Raji (cell line): Measurements from ENCODE around the gene CRTAC1.

Experiments
- POLR2A ChIP-seq: IDR thresholded peaks from 2 replicates; pipeline ENCODE4 v1.6.1; 2011; ENCODE audit warnings: low read depth, low read length, control low read depth; ENCODE audit not compliant: insufficient read depth

CRTAC1 gene

DNA sequence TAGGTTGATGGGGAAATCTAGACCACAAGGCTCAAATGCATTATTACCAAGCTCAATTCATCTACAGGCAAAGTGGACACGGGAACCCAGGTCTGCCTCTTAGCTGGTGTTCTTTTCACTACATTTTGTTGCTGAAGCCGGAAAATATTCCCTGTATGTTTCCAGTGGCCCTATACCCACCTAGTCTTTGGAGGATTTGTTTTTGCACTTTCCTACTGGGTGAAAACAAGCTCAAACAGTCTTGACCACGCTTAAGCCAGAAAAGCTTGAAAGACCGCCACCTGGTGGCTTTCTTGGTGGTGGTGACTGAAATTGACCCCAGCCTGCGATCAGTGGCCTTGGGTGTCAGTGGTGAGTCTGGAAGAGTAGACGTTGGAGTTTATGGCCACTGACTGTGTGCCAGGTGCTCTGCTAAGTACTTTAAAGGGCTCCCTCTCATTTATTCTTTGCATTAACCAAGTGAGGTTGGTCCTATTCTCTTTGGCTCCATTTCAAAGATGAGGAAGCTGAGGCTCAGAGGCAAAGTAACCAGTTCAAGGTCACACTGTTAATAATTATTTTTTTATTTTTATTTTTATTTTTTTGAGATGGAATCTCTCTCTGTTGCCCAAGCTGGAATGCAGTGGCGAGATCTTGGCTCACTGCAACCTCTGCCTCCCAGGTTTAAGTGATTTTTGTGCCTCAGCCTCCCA, 11.1 kb upstream of the CRTAC1 start:
- TF ChIP-seq POLR2A, result no peak

- no peak for TF ChIP-seq POLR2A
Measured at GRCh38 chr10:98039690-98040381, 9.4 kb upstream of the CRTAC1 start.

DNA sequence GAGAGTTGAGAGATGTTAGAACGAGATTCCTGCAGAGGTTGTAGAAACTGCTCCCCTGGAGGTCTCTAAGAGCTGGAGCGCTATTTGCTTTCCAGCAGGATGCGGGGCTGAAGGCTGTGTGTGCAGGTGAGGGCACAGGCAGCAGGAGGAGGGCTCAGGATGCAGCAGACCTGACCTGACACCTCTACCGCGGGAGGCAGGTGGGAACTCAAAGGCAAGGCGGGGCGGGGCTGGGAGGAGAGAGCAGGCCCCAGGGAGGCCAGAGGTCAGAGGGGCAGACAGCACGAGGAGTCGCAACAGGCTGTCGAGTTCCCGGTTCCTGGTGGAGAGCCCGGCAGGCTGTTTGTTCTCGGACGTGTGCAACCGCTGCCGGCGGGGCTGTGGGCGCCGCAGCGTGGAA, 7.9 kb upstream of the CRTAC1 start:
- no peak for TF ChIP-seq POLR2A

- TF ChIP-seq POLR2A, result no peak
Measured at GRCh38 chr10:98035599-98035998, 5.2 kb upstream of the CRTAC1 start.

DNA sequence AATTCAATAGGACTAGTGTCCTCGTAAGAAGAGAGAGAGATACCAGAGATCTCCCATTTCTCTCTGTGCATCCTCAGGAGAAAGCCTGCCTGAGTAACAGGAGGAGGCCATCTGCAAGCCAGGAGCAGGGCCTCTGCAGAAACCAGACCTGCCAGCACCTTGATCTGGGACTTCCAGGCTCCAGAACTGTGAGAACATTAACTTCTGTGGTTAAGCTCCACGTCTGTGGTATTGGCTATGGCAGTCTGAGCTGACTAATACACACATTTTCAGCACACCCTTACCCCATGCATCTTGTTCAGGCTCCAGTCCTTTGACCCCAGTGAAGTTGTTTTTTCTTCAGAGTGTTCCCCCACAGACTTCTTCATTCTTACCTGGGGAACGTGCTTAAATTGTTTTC, 3.1 kb upstream of the CRTAC1 start:
- TF ChIP-seq POLR2A, result no peak

- TF ChIP-seq POLR2A, result no peak
Measured at GRCh38 chr10:98031440-98031839, 1.0 kb upstream of the CRTAC1 start.

- no peak for TF ChIP-seq POLR2A
Measured at GRCh38 chr10:98030991-98031431, 590 bp upstream of the CRTAC1 start.

DNA sequence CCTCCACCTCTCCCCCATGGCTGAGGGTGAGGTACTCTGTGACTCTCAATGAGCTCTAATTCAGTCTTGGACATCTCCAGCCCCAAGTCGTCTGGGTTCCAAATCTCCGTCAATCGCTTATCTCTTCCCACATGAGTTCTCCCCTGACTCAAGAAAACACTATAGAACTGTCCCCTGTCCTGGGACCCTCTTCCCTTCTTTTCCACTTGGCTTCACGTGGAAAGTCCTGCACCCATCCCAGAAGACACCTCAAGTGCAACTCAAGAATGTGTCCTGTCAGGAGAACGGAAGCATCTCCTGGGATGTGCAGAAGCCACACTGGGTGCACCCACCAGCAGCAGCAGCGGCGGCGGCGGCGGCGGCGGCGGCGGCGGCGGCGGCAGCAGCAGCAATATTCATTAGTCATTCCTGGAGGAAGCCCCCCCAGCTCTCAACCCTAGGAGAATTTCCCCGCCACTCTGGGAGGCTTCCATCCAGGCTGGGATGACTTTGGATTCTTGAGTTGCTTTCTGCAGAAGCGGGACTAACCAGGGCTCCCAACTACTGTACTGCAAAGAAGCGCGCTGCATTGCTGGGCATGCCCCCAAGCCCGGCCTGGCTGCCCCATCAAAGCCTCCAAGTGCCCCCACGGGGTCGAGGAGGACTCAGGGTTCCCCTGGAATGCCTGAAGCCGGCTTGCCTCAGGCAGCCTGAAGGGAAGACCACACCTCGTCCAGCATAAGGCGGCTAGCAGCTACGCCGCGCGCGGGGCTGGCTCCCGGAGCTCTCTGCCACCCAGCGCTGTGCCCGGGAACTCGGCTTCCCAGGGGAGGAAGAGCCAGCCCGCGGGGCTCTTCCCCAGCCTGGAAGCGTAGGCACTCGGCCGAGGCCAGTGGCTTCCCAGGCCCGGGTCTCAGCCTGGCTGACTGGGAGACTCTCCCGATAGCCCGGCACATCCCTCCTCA, 1.0 kb downstream of the CRTAC1 start:
- TF ChIP-seq POLR2A, result no peak

DNA sequence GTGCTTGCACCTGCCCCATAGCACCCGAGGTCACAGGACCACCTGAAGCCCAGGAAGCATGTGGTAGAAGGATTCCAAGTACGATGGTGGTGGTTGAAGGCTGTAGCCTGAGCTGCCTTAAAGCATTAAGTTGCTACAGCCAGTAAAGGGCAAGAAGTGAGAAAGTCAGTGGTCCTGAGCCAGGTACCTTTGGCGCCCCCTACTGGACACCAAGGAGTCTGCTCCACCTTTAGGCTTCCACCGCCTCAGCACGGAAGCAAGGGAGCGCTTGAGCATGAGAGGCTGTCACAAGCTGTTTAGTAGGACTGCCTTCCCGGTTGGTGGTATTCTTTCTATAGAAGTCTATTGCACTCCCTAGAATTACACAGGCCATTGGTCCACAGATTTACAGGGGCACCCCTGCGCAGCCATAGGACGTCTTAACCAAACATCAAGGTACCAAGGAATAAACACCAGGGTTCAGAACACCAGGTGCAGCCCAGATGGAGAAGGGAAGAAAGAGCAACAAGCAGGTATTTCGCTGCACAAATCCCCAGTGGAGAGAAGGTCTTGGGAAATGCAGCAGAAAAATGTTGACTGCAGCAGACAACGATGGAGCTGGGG, 2.2 kb downstream of the CRTAC1 start:
- TF ChIP-seq POLR2A, result no peak

- TF ChIP-seq POLR2A, result no peak
Measured at GRCh38 chr10:98023024-98023423, 7.4 kb downstream of the CRTAC1 start.

DNA sequence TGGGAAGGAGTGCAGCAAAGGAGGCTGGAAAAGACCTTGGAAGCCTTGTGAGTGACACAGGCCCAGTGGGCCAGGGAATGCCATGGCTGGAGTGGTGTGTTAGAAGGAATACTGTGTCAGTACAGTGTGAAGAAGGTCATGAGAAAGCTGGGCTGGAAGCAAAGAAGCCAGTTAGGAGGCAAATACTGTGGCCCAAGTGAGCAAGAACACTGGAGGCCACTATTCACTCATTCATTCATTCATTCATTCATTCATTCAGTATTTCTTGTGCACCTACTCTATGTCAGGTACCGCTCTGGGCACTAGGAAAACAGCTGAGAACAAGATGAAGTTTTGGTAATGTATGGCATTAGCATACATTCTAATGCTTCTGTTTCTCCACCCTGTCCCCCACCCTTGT, 9.6 kb downstream of the CRTAC1 start:
- TF ChIP-seq POLR2A, result no peak

GRCh38 chr10:98020254-98020653, 10.2 kb downstream of the CRTAC1 start:
- no peak for TF ChIP-seq POLR2A

GRCh38 chr10:98019784-98020183, 10.6 kb downstream of the CRTAC1 start:
- TF ChIP-seq POLR2A, result no peak

- TF ChIP-seq POLR2A, result no peak
Measured at GRCh38 chr10:98016772-98017475, 13.5 kb downstream of the CRTAC1 start.

DNA sequence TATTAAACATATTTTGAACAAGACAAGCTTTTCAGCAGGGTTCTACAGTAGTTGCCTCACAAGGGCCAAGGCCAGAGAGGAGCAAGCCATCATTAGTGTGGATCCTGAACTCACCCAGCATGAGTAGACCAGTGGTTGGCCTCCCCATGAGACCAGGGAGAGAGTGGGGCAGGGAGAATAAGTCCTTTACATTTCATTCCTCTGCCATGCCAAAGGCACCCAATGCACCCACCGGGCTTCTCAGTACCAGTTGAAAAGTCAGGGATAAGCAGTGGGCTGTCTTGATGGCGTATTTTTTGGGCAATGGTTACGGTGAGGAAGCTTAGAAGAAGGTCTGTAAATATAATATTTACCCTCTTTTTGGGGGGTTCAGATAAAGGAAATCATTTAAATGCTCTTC, 16.6 kb downstream of the CRTAC1 start:
- TF ChIP-seq POLR2A, result no peak
